A549 (cell line): ENCODE measurements around the gene EFHC1. TPM values are rescaled to one million over a fixed set of nuclear protein-coding genes. Genes with fewer than 3 reads are reported as not detected.

ENCODE experiments used
- ATAC-seq, 2 experiments: fragments of 200-7000 bp in 1 of 2; fragments of >200 bp in 1 of 2; cut with Nextera tagmentation in 1 of 2; cut with Tn5 transposase in 1 of 2; 3 replicates each; pipeline versions ENCODE4 v1.8.0 to v1.9.1; 2018 to 2020; ENCODE audit warnings: mild to moderate bottlenecking in 1 of 2, moderate library complexity in 1 of 2
- CTCF ChIA-PET: fragments of 300-600 bp; sonication (Branson Sonifier 250); formaldehyde crosslinking; extraction: SDS; loops from one replicate; lab custom pipeline; 2021; ENCODE audit warnings: antibody characterized with exemption, inconsistent platforms; lab: Yijun Ruan, JAX
- POLR2A ChIA-PET: fragments of 350-600 bp; formaldehyde crosslinking; extraction: SDS; loops from one replicate; lab custom pipeline; 2021; ENCODE audit warnings: antibody characterized with exemption, inconsistent platforms; lab: Yijun Ruan, JAX
- DNase-seq, 2 experiments: peaks; one replicate each; pipeline versions ENCODE4 v3.0.0 to v3.0.0-alpha.2; 2011 to 2016; ENCODE audit warnings: low read depth in 1 of 2, low spot score in 1 of 2
- FAIRE-seq: peaks from 2 replicates; lab custom pipeline; 2011; peaks lifted over from hg19 to GRCh38; lab: Jason Lieb, UNC
- H3K27ac ChIP-seq, 2 experiments: fragments of >200 bp; sonication (Bioruptor Twin); formaldehyde crosslinking; 3 replicates each; pipeline ENCODE4 v1.5.1; 2016 to 2017
- H3K4me1 ChIP-seq: fragments of >200 bp; sonication (Bioruptor Twin); formaldehyde crosslinking; 3 replicates; pipeline ENCODE4 v1.6.1; 2016
- H3K4me2 ChIP-seq: fragments of >200 bp; sonication (Bioruptor Twin); formaldehyde crosslinking; 3 replicates; pipeline ENCODE4 v1.6.1; 2016
- H3K4me3 ChIP-seq: fragments of >200 bp; sonication (Bioruptor Twin); formaldehyde crosslinking; 3 replicates; pipeline ENCODE4 v1.5.1; 2016
- H3K9me3 ChIP-seq: fragments of >200 bp; sonication (Bioruptor Twin); formaldehyde crosslinking; 3 replicates; pipeline ENCODE4 v1.6.1; 2016
- CBX2 ChIP-seq: fragments of 200-600 bp; sonication (generic); IDR thresholded peaks from 2 replicates; pipeline ENCODE4 v1.6.1; 2016; ENCODE audit warnings: low read depth, mild to moderate bottlenecking, borderline replicate concordance
- CEBPB ChIP-seq, 2 experiments: fragments of >200 bp in 1 of 2; sonication (Bioruptor Twin) in 1 of 2; formaldehyde crosslinking in 1 of 2; IDR thresholded peaks; 2 replicates each; pipeline ENCODE4 v1.6.1; 2012 to 2016
- EP300 ChIP-seq, 2 experiments: fragments of >200 bp; sonication (Bioruptor Twin); formaldehyde crosslinking; IDR thresholded peaks; 2 replicates in 1 of 2; 3 replicates in 1 of 2; pipeline ENCODE4 v1.6.1; 2016 to 2017
- HOXB13 ChIP-seq: fragments of 250-450 bp; sonication (Bioruptor Pico); IDR thresholded peaks from 2 replicates; pipeline ENCODE4 v1.5.0; 2020; ENCODE audit warnings: low read depth, mild to moderate bottlenecking, moderate library complexity
- MAZ ChIP-seq: fragments of 150-350 bp; IDR thresholded peaks from 2 replicates; pipeline ENCODE4 v1.6.1; 2014; ENCODE audit warnings: antibody characterized with exemption, low read depth, low read length, borderline replicate concordance
- MYC ChIP-seq: IDR thresholded peaks from 2 replicates; pipeline ENCODE4 v1.6.1; 2012; ENCODE audit warnings: mild to moderate bottlenecking, inconsistent platforms, low read length, improper control_type of control experiment, borderline replicate concordance
- POLR2A ChIP-seq: IDR thresholded peaks from 2 replicates; pipeline ENCODE4 v1.6.1; 2012; ENCODE audit warnings: mild to moderate bottlenecking, low read length
- RARB ChIP-seq: fragments of 250-450 bp; sonication (Bioruptor Pico); IDR thresholded peaks from 2 replicates; pipeline ENCODE4 v1.8.0; 2021; ENCODE audit warnings: mild to moderate bottlenecking, moderate library complexity
- RNF2 ChIP-seq: fragments of 200-600 bp; sonication (generic); IDR thresholded peaks from 2 replicates; pipeline ENCODE4 v1.6.1; 2016; ENCODE audit warnings: low read depth, mild to moderate bottlenecking, antibody characterized with exemption, moderate library complexity, borderline replicate concordance
- SREBF2 ChIP-seq: fragments of 450-650 bp; IDR thresholded peaks from 2 replicates; pipeline ENCODE4 v1.6.1; 2014; ENCODE audit warnings: mild to moderate bottlenecking, moderate library complexity
- TP53 ChIP-seq: fragments of 250-450 bp; sonication (Bioruptor Pico); IDR thresholded peaks from 2 replicates; pipeline ENCODE4 v1.5.0; 2021; ENCODE audit warnings: mild to moderate bottlenecking, moderate library complexity
- ZFP36 ChIP-seq: fragments of 450-650 bp; IDR thresholded peaks from 2 replicates; pipeline ENCODE4 v1.6.1; 2014; ENCODE audit warnings: borderline replicate concordance; ENCODE audit not compliant: partially characterized antibody
- ZSCAN20 ChIP-seq: fragments of 250-450 bp; sonication (Bioruptor Pico); IDR thresholded peaks from 2 replicates; pipeline ENCODE4 v1.8.0; 2022; ENCODE audit warnings: mild to moderate bottlenecking, moderate library complexity
- whole genome bisulfite sequencing: methylation state at CpG from one replicate; pipeline ENCODE4 v1.1.6; 2017; ENCODE audit errors: missing lambda C conversion rate; 5-methylcytosine and 5-hydroxymethylcytosine counted together
- polyA plus RNA-seq, 4 experiments: library from polyadenylated mRNA; depleted of rRNA in 3 of 4; stranded (reverse); fragments of >200 nt; fragmentation: RNase III in 1 of 4; extraction: RNeasy Plus Mini Kit Qiagen cat#74134 plus additional on column Dnase treatment in 1 of 4; gene quantifications; 2 replicates in 3 of 4; 3 replicates in 1 of 4; pipeline ENCODE4 v1.2.3, GENCODE V29; 2011 to 2017
- TF ChIP-seq, protein P1 (sequence below): fragments of 250-450 bp; sonication (Bioruptor Pico); IDR thresholded peaks from 2 replicates; pipeline ENCODE4 v1.5.0; 2021; ENCODE audit warnings: mild to moderate bottlenecking, moderate library complexity, borderline replicate concordance
- TF ChIP-seq, protein P2 (sequence below): fragments of 150-350 bp; IDR thresholded peaks from 2 replicates; pipeline ENCODE4 v1.6.1; 2014; ENCODE audit warnings: low read depth, mild to moderate bottlenecking, low read length
- TF ChIP-seq, protein P3 (sequence below): fragments of >200 bp; sonication (Bioruptor Twin); formaldehyde crosslinking; IDR thresholded peaks from 3 replicates; pipeline ENCODE4 v1.5.1; 2016

EFHC1 gene
- polyA plus RNA-seq, 2 of the 4 experiments (the other 2 are of a cell fraction) = 14.0 to 46.7 TPM

DNA sequence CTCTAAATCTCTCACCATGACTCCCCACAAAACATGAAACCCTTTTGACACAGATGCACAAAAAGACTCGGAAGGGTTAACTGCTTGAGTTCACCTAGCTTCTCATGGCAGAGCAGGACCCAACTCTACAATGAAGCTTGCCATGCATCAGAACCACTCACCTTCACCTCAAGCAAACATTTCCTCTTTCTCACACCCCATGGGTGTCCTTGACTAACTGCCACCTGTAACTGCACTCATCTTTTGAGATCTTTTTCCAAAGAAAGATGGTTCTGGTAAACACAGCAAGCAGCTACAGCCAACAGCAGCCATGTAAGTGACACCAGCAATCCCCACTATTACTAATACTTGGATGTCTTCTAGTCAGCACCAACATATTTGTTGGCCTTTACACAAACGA is 76.5 kb downstream of the EFHC1 start:
- TF ChIP-seq, protein P1, sequence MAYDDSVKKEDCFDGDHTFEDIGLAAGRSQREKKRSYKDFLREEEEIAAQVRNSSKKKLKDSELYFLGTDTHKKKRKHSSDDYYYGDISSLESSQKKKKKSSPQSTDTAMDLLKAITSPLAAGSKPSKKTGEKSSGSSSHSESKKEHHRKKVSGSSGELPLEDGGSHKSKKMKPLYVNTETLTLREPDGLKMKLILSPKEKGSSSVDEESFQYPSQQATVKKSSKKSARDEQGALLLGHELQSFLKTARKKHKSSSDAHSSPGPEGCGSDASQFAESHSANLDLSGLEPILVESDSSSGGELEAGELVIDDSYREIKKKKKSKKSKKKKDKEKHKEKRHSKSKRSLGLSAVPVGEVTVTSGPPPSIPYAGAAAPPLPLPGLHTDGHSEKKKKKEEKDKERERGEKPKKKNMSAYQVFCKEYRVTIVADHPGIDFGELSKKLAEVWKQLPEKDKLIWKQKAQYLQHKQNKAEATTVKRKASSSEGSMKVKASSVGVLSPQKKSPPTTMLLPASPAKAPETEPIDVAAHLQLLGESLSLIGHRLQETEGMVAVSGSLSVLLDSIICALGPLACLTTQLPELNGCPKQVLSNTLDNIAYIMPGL (CRISPR knock-in tag) = no peak
- TF ChIP-seq HOXB13 (CRISPR knock-in tag) (no peak), RNF2 (no peak), EP300 (IDR thresholded peaks at IDR 0.05) (no peak), POLR2A (no peak), CBX2 (no peak), CEBPB (IDR thresholded peaks at IDR 0.05) (no peak), SREBF2 (no peak)
- TF ChIP-seq, protein P2, sequence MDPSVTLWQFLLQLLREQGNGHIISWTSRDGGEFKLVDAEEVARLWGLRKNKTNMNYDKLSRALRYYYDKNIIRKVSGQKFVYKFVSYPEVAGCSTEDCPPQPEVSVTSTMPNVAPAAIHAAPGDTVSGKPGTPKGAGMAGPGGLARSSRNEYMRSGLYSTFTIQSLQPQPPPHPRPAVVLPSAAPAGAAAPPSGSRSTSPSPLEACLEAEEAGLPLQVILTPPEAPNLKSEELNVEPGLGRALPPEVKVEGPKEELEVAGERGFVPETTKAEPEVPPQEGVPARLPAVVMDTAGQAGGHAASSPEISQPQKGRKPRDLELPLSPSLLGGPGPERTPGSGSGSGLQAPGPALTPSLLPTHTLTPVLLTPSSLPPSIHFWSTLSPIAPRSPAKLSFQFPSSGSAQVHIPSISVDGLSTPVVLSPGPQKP = no peak
- TF ChIP-seq, protein P3, sequence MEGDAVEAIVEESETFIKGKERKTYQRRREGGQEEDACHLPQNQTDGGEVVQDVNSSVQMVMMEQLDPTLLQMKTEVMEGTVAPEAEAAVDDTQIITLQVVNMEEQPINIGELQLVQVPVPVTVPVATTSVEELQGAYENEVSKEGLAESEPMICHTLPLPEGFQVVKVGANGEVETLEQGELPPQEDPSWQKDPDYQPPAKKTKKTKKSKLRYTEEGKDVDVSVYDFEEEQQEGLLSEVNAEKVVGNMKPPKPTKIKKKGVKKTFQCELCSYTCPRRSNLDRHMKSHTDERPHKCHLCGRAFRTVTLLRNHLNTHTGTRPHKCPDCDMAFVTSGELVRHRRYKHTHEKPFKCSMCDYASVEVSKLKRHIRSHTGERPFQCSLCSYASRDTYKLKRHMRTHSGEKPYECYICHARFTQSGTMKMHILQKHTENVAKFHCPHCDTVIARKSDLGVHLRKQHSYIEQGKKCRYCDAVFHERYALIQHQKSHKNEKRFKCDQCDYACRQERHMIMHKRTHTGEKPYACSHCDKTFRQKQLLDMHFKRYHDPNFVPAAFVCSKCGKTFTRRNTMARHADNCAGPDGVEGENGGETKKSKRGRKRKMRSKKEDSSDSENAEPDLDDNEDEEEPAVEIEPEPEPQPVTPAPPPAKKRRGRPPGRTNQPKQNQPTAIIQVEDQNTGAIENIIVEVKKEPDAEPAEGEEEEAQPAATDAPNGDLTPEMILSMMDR = no peak
- 81% methylated on average over 2 of the region's 2 CpGs for WGBS
- Histone ChIP-seq H3K4me2 (no peak overlapping the region), H3K4me3 (no peak overlapping the region), H3K4me1 (peaks cover 9% of the 10 kb centered on the region; the same call in 2 of the 3 replicates), H3K9me3 (no peaks in the 10 kb centered on the region), H3K27ac (no peak overlapping the region)
- ChIA-PET POLR2A (no interaction called here), CTCF (no interaction called here)
- FAIRE-seq (no peak), DNase-seq (no peak), ATAC-seq (no peak)

DNA sequence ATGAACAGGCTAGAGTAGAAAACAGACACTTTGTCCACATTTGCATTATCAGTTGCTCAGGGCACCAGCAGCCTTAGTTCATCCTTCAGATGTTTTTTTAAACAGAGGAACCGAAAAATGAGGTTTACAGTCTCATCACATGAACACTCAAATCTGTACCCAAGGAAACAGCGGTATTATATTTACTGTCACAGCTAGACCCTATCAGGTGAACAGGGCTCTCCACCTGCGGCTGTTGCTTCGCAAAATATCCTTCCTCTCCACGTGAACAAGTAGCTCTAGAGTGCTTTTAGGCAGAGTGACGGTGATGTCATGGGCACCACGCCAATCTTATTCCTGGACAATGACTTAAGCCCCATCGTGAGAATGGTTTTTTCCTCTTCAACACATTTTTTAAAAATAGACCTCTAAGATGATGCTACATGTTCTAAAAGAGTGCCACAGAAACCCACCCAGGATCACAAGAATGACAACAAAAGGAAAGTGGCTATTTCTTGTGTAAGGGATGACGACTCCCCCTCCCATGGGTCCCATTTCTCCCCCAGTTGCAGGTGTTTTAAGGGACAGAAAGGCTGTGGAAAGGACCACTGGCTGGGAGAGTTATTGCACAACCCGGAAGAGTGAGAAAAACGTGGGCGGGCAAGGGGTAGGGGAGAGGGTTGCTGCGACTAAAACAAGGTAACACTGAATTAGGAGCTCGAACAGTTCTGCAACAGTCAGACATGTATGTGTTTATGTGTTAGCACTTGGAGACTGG is 77.7 kb downstream of the EFHC1 start:
- no peak for ATAC-seq
- no peak for DNase-seq
- POLR2A ChIA-PET = no interaction called here
- Histone ChIP-seq H3K4me3 (no peak overlapping the region), H3K4me1 (peaks cover 14% of the 10 kb centered on the region), H3K27ac (no peak overlapping the region), H3K9me3 (no peaks in the 10 kb centered on the region), H3K4me2 (no peak overlapping the region)
- CTCF ChIA-PET = no interaction called here
- WGBS = 83% methylated on average over 14 of the region's 14 CpGs
- TF ChIP-seq ZSCAN20 (no peak), ZFP36 (no peak), RARB (CRISPR knock-in tag) (no peak), MYC (no peak), CEBPB (IDR thresholded peaks at IDR 0.05) (no peak), TP53 (CRISPR knock-in tag) (no peak), MAZ (no peak)
- TF ChIP-seq, protein P3 = no peak
- TF ChIP-seq, protein P1 (CRISPR knock-in tag) = no peak
- FAIRE-seq = no peak
